K562 (cell line): Measurements from ENCODE around the gene CD82. TPM values are rescaled to one million over a fixed set of nuclear protein-coding genes. Genes with fewer than 3 reads are reported as not detected.

Experiments
- ARID1B ChIP-seq: fragments of 450-650 bp; IDR thresholded peaks from 2 replicates; pipeline ENCODE4 v1.6.1; 2016; ENCODE audit warnings: antibody characterized with exemption, mild to moderate bottlenecking, inconsistent platforms
- BRD9 ChIP-seq: fragments of 450-650 bp; IDR thresholded peaks from 2 replicates; pipeline ENCODE4 v1.6.1; 2018; ENCODE audit warnings: low read depth; ENCODE audit not compliant: partially characterized antibody
- CBFA2T3 ChIP-seq: fragments of 450-650 bp; IDR thresholded peaks from 2 replicates; pipeline ENCODE4 v1.6.1; 2017
- EHMT2 ChIP-seq: fragments of 450-650 bp; IDR thresholded peaks from 2 replicates; pipeline ENCODE4 v1.6.1; 2018; ENCODE audit warnings: antibody characterized with exemption
- FOXK2 ChIP-seq, 2 experiments: fragments of 450-650 bp; IDR thresholded peaks in 1 of 2; conservative IDR thresholded peaks in 1 of 2; 2 replicates each; pipeline ENCODE4 v1.6.1; 2016; ENCODE audit warnings: low read depth in 2 of 2, mild to moderate bottlenecking in 1 of 2
- HDAC1 ChIP-seq, 2 experiments: fragments of 450-650 bp; IDR thresholded peaks; 2 replicates each; pipeline ENCODE4 v1.6.1; 2016 to 2017; ENCODE audit warnings: inconsistent platforms in 1 of 2, mild to moderate bottlenecking in 1 of 2, moderate library complexity in 1 of 2
- KDM1A ChIP-seq, 2 experiments: fragments of 450-650 bp; IDR thresholded peaks; 2 replicates each; pipeline ENCODE4 v1.6.1; 2016; ENCODE audit warnings: mild to moderate bottlenecking in 2 of 2
- RBM25 ChIP-seq: fragments of 200-400 bp; formaldehyde crosslinking; IDR thresholded peaks from 2 replicates; pipeline ENCODE4 v1.6.1; 2018; ENCODE audit warnings: low read length, low read depth, moderate library complexity; ENCODE audit not compliant: severe bottlenecking
- ZNF12 ChIP-seq: sonication (generic); formaldehyde crosslinking; IDR thresholded peaks from 2 replicates; pipeline ENCODE4 v1.4.0; 2020; ENCODE audit warnings: mild to moderate bottlenecking, missing genetic modification reagents
- ZNF436 ChIP-seq: fragments of 250-450, 450-650 bp; sonication (Bioruptor Pico); formaldehyde crosslinking; IDR thresholded peaks from 2 replicates; pipeline ENCODE4 v1.7.0; 2020; ENCODE audit warnings: mild to moderate bottlenecking
- ZNF57 ChIP-seq: fragments of 450-650 bp; formaldehyde crosslinking; IDR thresholded peaks from 2 replicates; pipeline ENCODE4 v1.4.0; 2020; ENCODE audit warnings: mild to moderate bottlenecking, moderate library complexity
- ZNF589 ChIP-seq: fragments of 200-800 bp; sonication (Bioruptor generic); IDR thresholded peaks from 2 replicates; pipeline ENCODE4 v1.6.1; 2016; ENCODE audit warnings: low read depth, missing genetic modification characterization, missing compliant biosample characterization
- polyA plus RNA-seq, 8 experiments: library from polyadenylated mRNA; depleted of rRNA in 4 of 8; stranded (reverse) in 5 of 8; unstranded in 3 of 8; fragments of >200 nt; fragmentation: Nextera tagmentation in 2 of 8; fragmentation: Illumina TruSeq in 1 of 8; extraction: Ambion mirVana in 2 of 8; extraction: Trizol in 1 of 8; gene quantifications; 2 replicates each; pipeline versions ENCODE4 v1.2.1 to v1.2.3, GENCODE V29; 2011 to 2014; ENCODE audit warnings: inconsistent platforms in 1 of 8, missing spikeins in 1 of 8
- total RNA-seq, 7 experiments: library from RNA; depleted of rRNA in 6 of 7; stranded (reverse); fragments of >200 nt in 6 of 7; fragmentation: Illumina TruSeq in 2 of 7; extraction: Trizol in 2 of 7; gene quantifications; 2 replicates each; pipeline versions ENCODE4 v1.2.1 to v1.2.3, GENCODE V29; 2011 to 2021; ENCODE audit warnings: low replicate concordance in 1 of 7
- TF ChIP-seq, protein P1 (sequence below): fragments of 450-650 bp; IDR thresholded peaks from 2 replicates; pipeline ENCODE4 v1.6.1; 2016; ENCODE audit warnings: mild to moderate bottlenecking

The CD82 gene
- total and polyA plus RNA-seq, 9 of the 15 experiments (the other 6 are each of a cell fraction or from before 2014, with no cell fraction given) = 0.27 to 9.4 (median 3.0) TPM

GRCh38 chr11:44533921-44534711, 31.3 kb upstream of the CD82 start (continued):
- no peak for TF ChIP-seq ZNF436 (CRISPR knock-in tag)
- no peak for TF ChIP-seq ZNF57 (CRISPR knock-in tag)
- TF ChIP-seq HDAC1 (IDR thresholded peaks at IDR 0.05) = 0 out of 4 replicates have a peak, but pooled peaks of 1 of the 2 experiments have one; percentile 14
- TF ChIP-seq RBM25 = peak; percentile 98
- TF ChIP-seq, protein P1, sequence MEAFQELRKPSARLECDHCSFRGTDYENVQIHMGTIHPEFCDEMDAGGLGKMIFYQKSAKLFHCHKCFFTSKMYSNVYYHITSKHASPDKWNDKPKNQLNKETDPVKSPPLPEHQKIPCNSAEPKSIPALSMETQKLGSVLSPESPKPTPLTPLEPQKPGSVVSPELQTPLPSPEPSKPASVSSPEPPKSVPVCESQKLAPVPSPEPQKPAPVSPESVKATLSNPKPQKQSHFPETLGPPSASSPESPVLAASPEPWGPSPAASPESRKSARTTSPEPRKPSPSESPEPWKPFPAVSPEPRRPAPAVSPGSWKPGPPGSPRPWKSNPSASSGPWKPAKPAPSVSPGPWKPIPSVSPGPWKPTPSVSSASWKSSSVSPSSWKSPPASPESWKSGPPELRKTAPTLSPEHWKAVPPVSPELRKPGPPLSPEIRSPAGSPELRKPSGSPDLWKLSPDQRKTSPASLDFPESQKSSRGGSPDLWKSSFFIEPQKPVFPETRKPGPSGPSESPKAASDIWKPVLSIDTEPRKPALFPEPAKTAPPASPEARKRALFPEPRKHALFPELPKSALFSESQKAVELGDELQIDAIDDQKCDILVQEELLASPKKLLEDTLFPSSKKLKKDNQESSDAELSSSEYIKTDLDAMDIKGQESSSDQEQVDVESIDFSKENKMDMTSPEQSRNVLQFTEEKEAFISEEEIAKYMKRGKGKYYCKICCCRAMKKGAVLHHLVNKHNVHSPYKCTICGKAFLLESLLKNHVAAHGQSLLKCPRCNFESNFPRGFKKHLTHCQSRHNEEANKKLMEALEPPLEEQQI = no peak
- TF ChIP-seq KDM1A (IDR thresholded peaks at IDR 0.05) = peak; percentile 73 to 87
- no peak for TF ChIP-seq ARID1B
- no peak for TF ChIP-seq ZNF12 (CRISPR knock-in tag)
- no peak for TF ChIP-seq FOXK2 (conservative IDR thresholded peaks at IDR 0.05 in 1 of 2, IDR thresholded peaks at IDR 0.05 in 1 of 2; ENCODE audit: low read depth in 2 of 2)
- TF ChIP-seq EHMT2 = no peak
- peak; percentile 49 for TF ChIP-seq CBFA2T3
- no peak for TF ChIP-seq BRD9
- TF ChIP-seq ZNF589 (CRISPR knock-in tag) = no peak
